Tibial artery (tissue), 4 donors: ENCODE measurements around the gene PBRM1.

Experiments
- DNase-seq, 2 donors: peaks; one replicate each; pipeline ENCODE4 v3.0.0-alpha.2; 2019
- H3K27ac ChIP-seq, 2 donors: fragments of 200-600 bp; sonication (generic) in 1 of 2; 1 replicate in 1 of 2; 2 replicates in 1 of 2; pipeline ENCODE4 v1.5.1; 2018 to 2019; ENCODE audit warnings: mild to moderate bottlenecking in 1 of 2
- H3K27me3 ChIP-seq, 2 donors: fragments of 200-600 bp; sonication (generic) in 1 of 2; one replicate each; pipeline versions ENCODE4 v1.5.1 to v1.6.0; 2016 to 2019
- H3K36me3 ChIP-seq, 3 donors: fragments of 200-600 bp; sonication (generic) in 2 of 3; one replicate each; pipeline ENCODE4 v1.5.1; 2016 to 2019; ENCODE audit warnings: mild to moderate bottlenecking in 2 of 3
- H3K4me1 ChIP-seq, 4 donors: fragments of 200-600 bp; sonication (generic) in 2 of 4; 1 replicate in 3 of 4; 2 replicates in 1 of 4; pipeline ENCODE4 v1.5.1; 2016 to 2019
- H3K4me3 ChIP-seq, 2 donors: fragments of 200-600 bp; sonication (generic) in 1 of 2; 1 replicate in 1 of 2; 2 replicates in 1 of 2; pipeline ENCODE4 v1.5.1; 2018 to 2019; ENCODE audit warnings: mild to moderate bottlenecking in 2 of 2
- H3K9me3 ChIP-seq, 3 donors: fragments of 200-600 bp; sonication (generic) in 1 of 3; one replicate each; pipeline ENCODE4 v1.5.1; 2016 to 2019
- intact Hi-C: fragments of 100-400 bp; cut with DNase I; formaldehyde crosslinking; loops from one replicate; pipeline ENCODE4 v1.15.0; 2023; ENCODE audit warnings: low total_unique reads
- TF ChIP-seq, protein P1 (sequence below), 2 experiments: fragments of 200-600 bp in 1 of 2; fragments of 450-650 bp in 1 of 2; IDR thresholded peaks; one replicate each; pipeline ENCODE4 v1.5.1; 2017 to 2019; ENCODE audit warnings: antibody characterized with exemption in 2 of 2, mild to moderate bottlenecking in 1 of 2, moderate library complexity in 1 of 2

PBRM1 gene

DNA sequence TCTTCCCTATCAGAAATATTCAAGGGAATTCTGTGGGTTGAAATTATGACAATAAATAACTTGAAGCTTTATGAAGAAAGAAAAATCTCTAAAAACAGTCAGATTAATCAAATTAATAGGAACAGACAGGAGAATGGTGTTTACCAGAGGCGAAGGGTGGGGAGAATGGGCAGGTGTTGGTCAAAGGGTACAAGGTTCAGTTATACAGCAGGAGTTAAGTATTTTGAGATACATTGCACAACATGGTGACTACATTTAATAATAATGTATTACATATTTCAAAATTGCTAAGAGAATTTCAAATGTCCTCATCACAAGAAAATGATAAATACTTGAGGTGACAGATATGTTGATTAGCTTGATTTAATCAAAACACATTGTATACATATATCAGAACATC is 38.8 kb upstream of the PBRM1 start:
- Histone ChIP-seq H3K4me1 (no peaks in the 10 kb centered on the region), H3K9me3 (no peaks in the 10 kb centered on the region), H3K27me3 (no peaks in the 10 kb centered on the region), H3K36me3 (peaks cover 25 to 28% (median 27%) of the 10 kb centered on the region in 3 donors), H3K4me3 (no peak overlapping the region), H3K27ac (no peak overlapping the region)
- no peak for DNase-seq
- intact Hi-C loops, result no loop called here
- TF ChIP-seq, protein P1, sequence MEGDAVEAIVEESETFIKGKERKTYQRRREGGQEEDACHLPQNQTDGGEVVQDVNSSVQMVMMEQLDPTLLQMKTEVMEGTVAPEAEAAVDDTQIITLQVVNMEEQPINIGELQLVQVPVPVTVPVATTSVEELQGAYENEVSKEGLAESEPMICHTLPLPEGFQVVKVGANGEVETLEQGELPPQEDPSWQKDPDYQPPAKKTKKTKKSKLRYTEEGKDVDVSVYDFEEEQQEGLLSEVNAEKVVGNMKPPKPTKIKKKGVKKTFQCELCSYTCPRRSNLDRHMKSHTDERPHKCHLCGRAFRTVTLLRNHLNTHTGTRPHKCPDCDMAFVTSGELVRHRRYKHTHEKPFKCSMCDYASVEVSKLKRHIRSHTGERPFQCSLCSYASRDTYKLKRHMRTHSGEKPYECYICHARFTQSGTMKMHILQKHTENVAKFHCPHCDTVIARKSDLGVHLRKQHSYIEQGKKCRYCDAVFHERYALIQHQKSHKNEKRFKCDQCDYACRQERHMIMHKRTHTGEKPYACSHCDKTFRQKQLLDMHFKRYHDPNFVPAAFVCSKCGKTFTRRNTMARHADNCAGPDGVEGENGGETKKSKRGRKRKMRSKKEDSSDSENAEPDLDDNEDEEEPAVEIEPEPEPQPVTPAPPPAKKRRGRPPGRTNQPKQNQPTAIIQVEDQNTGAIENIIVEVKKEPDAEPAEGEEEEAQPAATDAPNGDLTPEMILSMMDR (IDR thresholded peaks at IDR 0.05), result no peak

DNA sequence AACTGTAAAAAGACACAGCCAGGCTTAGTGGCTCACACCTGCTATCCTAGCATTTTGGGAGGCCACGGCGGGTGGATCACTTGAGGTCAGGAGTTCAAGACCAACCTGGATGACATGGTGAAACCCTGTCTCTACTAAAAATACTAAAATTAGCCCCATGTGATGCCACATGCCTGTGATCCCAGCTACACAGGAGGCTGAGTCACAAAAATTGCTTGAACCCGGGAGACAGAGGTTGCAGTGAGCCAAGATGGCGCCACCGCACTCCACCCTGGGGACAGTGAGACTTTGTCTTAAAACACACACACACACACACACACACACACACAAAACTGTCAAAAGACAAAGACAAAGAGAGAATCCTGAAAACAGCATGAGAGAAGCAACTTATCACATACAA is 38.2 kb upstream of the PBRM1 start:
- no peaks in the 10 kb centered on the region for H3K9me3 ChIP-seq
- intact Hi-C loops, result no loop called here
- no peak overlapping the region for H3K27ac ChIP-seq
- peaks cover 24 to 30% (median 25%) of the 10 kb centered on the region in 3 donors for H3K36me3 ChIP-seq
- H3K4me3 ChIP-seq, result no peak overlapping the region
- no peaks in the 10 kb centered on the region for H3K4me1 ChIP-seq
- TF ChIP-seq, protein P1 (IDR thresholded peaks at IDR 0.05), result no peak
- H3K27me3 ChIP-seq, result no peaks in the 10 kb centered on the region
- no peak for DNase-seq

DNA sequence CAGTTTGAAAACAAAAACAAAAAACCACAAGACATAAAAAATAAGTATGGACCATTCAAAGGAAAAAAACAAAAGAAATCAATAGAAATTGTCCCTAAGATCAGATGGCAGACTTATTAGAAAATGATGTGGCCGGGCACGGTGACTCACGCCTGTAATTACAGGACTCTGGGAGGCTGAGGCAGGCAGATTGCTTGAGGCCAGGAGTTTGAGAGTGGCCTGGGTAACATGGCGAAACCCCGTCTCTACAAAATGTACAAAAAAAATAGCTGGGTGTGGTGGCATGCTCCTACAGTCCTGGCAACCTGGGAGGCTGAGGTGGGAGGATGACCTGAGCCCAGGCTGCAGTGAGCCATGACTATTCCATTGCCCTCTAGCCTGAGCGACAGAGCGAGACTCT is 36.8 kb upstream of the PBRM1 start:
- no peak for DNase-seq
- Histone ChIP-seq H3K27ac (no peak overlapping the region), H3K4me3 (no peak overlapping the region), H3K4me1 (no peaks in the 10 kb centered on the region), H3K9me3 (no peaks in the 10 kb centered on the region), H3K27me3 (no peaks in the 10 kb centered on the region), H3K36me3 (peaks cover 18 to 31% (median 20%) of the 10 kb centered on the region in 3 donors)
- intact Hi-C loops, result no loop called here
- TF ChIP-seq, protein P1 (IDR thresholded peaks at IDR 0.05), result no peak

DNA sequence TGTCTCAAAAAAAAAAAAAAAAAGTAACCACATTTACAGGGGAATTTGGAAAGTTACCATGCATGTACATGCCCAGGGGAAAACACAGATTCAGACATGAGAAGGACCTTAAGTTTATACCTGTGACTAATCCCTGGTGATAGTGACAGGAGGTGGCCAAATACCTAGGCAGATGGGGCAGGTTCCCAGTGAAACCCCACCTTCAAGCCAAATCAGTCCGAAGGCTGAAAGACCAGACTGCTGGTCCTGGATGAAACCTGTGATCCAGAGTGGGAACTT is 36.0 kb upstream of the PBRM1 start:
- H3K36me3 ChIP-seq, result peaks cover 18 to 31% (median 23%) of the 10 kb centered on the region in 3 donors
- H3K4me3 ChIP-seq, result no peak overlapping the region
- intact Hi-C loops, result no loop called here
- no peak overlapping the region for H3K27ac ChIP-seq
- no peak for DNase-seq
- no peaks in the 10 kb centered on the region for H3K27me3 ChIP-seq
- no peaks in the 10 kb centered on the region for H3K4me1 ChIP-seq
- TF ChIP-seq, protein P1 (IDR thresholded peaks at IDR 0.05), result no peak
- no peaks in the 10 kb centered on the region for H3K9me3 ChIP-seq

DNA sequence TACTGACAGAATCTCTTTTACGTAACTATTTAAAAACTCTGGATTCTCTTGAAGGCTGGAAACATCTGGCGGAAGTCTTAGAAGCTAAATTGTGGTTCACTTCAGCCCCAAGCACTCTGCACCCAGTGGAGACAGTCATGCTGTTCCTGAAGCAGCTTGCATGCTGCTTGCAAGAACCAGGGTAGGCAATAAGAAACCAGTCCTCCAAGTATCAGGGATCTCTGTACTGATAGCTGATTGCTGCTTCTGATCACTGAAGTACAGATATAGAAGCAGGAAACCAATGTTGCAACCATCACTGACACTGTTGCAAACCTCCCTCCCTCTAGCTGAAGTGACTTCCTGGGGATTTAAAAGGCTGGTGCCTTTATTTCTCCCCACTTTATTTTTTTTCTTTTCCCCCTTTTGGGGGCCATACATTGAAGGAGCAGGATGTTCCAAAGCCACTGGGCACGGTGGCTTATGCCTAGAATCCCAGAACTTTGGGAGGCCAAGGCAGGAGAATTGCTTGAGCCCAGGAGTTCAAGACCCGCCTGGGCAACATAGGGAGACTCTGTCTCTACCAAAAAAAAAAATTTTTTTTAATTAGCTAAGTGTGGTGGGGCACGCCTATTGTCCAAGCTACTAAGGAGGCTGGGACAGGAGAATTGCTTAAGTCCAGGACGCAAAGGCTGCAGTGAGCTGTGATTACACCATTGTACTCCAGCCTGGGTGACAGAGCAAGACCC is 35.5 kb upstream of the PBRM1 start:
- no peak for DNase-seq
- no peaks in the 10 kb centered on the region for H3K9me3 ChIP-seq
- H3K36me3 ChIP-seq, result peaks cover 18 to 31% (median 25%) of the 10 kb centered on the region in 3 donors
- H3K4me3 ChIP-seq, result no peak overlapping the region
- H3K27me3 ChIP-seq, result no peaks in the 10 kb centered on the region
- no peaks in the 10 kb centered on the region for H3K4me1 ChIP-seq
- no peak overlapping the region for H3K27ac ChIP-seq
- intact Hi-C loops, result no loop called here
- TF ChIP-seq, protein P1 (IDR thresholded peaks at IDR 0.05), result no peak

DNA sequence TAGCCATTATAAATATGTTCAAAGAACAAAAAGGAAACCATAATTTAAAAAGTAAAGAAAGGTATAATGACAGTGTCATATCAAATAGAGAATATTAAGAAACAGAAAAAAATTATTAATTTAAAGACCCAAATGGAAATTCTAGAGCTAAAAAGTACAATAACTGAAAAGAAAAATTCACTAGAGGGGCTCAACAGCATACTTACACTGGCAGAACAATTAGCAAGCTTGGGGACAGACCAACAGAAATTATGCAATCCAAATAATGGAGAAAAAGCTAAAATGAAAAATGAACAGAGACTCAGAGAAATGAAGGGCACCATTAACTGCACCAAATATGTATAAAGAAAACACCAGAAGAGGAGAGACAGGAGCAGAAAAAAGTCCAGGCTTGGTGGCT is 33.9 kb upstream of the PBRM1 start:
- intact Hi-C loops, result no loop called here
- no peak for DNase-seq
- Histone ChIP-seq H3K4me3 (no peak overlapping the region), H3K4me1 (peaks cover 0 to under 1% (median 0%) of the 10 kb centered on the region in 4 donors), H3K36me3 (peaks cover 18 to 36% (median 25%) of the 10 kb centered on the region in 3 donors), H3K27me3 (no peaks in the 10 kb centered on the region), H3K27ac (no peak overlapping the region), H3K9me3 (no peaks in the 10 kb centered on the region)
- TF ChIP-seq, protein P1 (IDR thresholded peaks at IDR 0.05), result no peak
